ENCODE results near the gene SNX1.

GRCh38 chr15:64187396-64188191 lies 91.8 kb downstream of the SNX1 start:
- no peak for TF ChIP-seq POLR2A (IDR thresholded peaks at IDR 0.05)
- TF ChIP-seq, protein P1, sequence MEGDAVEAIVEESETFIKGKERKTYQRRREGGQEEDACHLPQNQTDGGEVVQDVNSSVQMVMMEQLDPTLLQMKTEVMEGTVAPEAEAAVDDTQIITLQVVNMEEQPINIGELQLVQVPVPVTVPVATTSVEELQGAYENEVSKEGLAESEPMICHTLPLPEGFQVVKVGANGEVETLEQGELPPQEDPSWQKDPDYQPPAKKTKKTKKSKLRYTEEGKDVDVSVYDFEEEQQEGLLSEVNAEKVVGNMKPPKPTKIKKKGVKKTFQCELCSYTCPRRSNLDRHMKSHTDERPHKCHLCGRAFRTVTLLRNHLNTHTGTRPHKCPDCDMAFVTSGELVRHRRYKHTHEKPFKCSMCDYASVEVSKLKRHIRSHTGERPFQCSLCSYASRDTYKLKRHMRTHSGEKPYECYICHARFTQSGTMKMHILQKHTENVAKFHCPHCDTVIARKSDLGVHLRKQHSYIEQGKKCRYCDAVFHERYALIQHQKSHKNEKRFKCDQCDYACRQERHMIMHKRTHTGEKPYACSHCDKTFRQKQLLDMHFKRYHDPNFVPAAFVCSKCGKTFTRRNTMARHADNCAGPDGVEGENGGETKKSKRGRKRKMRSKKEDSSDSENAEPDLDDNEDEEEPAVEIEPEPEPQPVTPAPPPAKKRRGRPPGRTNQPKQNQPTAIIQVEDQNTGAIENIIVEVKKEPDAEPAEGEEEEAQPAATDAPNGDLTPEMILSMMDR (IDR thresholded peaks at IDR 0.05): no peak
